Ramos (cell line): ENCODE data around the gene UNC45B.

Source experiments
- in situ Hi-C: fragments of 300-500 bp; cut with MboI; formaldehyde crosslinking; loops from one replicate; pipeline ENCODE4 v1.14.3; 2022; ENCODE audit warnings: low sequenced_read_pairs; ENCODE audit not compliant: unreplicated experiment

The UNC45B gene

DNA sequence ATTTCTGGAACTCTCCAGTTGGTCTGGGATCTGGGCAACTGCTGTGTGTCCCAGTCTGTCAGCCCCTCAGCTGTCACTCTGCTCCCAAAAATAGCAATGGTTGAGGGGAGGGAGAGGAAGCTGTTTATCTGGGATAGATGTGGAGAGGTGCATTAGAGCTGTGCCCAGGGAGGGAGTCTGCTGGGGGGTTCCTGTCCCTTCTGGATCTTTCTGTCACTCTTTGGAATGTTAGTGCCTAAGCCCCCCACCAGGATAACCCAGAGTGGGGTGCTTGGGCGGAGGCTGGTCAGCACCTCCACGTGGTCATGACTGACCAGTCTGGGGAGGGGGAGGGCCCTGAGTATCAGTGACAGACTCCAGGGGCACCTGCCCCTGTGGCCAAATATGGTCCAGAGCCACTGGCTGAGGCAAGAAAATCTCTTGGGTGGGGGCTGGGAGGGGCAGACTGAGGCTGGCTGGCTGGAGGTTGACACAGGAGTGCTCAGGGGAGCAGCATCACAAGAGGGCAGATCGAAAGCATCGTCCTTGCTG, at the start of gene UNC45B:
TSS of gene UNC45B (plus strand) at position 443 of the 531 bp plus-strand sequence. CDS start 447 bp downstream, outside the sequence.
- in situ Hi-C loops: no loop called here

GRCh38 chr17:35099908-35100307, 47.7 kb upstream of the UNC45B start:
- in situ Hi-C loops: loop anchor here (25.0 kb wide), 1 partner anchor 563 kb away; no protein-coding TSS in a partner anchor

GRCh38 chr17:35101036-35101435, 46.6 kb upstream of the UNC45B start:
- in situ Hi-C loops: loop anchor here (25.0 kb wide), 1 partner anchor 564 kb away; no protein-coding TSS in a partner anchor

GRCh38 chr17:35101725-35102124, 45.9 kb upstream of the UNC45B start:
- in situ Hi-C loops: loop anchor here (25.0 kb wide), 1 partner anchor 564 kb away; no protein-coding TSS in a partner anchor

DNA sequence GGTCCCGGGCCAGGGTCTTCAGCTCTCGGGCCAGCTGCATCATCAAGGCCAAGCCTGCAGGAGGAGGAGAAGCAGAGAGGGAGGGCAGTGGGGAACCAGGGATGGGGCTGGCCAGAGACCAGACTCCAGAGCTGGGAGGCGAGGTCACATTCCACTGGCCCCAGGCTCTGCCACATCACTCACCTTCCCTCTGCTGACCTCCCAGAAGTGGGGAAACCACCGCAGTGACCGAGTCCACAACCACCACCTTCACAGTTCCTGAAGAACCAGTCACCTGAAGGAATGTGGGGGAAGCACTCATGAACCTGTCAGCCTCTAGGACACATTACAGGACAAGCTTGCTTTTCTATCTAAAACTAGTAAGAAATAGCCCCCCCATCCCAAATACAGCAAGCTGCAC, 44.3 kb upstream of the UNC45B start:
- in situ Hi-C loops: loop anchor here (25.0 kb wide), 1 partner anchor 566 kb away; no protein-coding TSS in a partner anchor

DNA sequence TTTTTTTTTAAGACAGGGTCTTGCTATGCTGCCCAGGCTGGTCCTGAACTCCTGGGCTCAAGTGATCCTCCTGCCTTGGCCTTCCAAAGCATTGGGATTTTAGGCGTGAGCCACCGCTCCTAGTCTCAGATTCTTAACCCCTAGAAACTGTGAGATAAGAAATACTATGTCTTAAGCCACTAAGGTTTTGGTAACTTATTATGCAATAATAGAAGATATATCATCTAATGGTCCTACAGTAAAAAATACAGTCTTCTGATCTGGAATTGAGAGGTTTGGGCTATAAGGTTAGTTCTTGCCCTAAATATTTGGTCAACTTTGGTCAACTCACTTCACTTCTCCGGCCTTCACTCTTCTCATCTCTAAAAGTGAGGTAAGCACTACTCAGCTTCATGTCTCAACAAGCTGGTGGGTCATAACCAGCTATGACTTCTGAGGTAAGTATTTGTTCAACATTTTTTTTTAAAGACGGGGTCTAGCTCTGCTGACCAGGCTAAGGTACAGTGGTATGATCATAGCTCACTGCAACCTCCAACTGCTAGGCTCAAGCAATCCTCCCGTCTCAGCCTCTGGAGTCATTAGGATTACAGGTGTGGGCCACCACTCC, 42.7 kb upstream of the UNC45B start:
- in situ Hi-C loops: loop anchor here (25.0 kb wide), 1 partner anchor 568 kb away; no protein-coding TSS in a partner anchor

DNA sequence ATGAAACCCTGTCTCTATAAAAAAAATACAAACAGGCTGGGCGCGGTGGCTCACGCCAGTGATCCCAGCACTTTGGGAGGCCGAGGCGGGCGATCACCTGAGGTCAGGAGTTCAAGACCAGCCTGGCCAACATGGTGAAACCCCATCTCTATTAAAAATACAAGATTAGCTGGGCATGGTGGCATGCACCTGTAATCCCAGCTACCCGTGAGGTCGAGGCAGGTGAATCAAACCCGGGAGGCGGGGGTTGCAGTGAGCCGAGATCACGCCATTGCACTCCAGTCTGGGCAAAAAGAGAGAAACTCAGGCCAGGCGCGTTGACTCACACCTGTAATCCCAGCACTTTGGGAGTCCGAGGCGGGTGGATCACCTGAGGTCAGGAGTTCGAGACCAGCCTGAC, 36.8 kb upstream of the UNC45B start:
- in situ Hi-C loops: loop anchor here (25.0 kb wide), 1 partner anchor 573 kb away; no protein-coding TSS in a partner anchor

- in situ Hi-C loops: loop anchor here (25.0 kb wide), 1 partner anchor 580 kb away; no protein-coding TSS in a partner anchor
These were observed 30.8 kb upstream of the UNC45B start for GRCh38 chr17:35116845-35117244.

DNA sequence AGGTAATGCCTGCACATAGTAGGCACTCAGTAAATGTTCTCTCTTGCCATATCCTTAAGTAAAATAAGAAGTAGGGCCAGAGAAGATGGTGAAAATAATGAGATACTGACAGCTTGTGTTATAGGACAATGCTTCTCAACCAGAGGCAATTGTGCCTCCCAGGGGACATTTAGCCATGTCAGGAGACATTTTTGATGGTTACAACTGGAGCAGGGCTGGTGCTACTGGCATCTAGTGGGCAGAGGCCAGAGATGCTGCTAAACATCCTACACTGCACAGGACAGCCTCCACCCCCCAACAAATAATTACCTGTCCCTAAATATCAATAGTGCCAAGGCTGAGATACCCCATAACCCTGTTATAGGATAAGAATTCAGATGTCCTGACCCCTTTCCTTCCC, 29.6 kb upstream of the UNC45B start:
- in situ Hi-C loops: loop anchor here (25.0 kb wide), 1 partner anchor 581 kb away; no protein-coding TSS in a partner anchor

- in situ Hi-C loops: loop anchor here (10.0 to 25.0 kb wide), 2 partner anchors 582 to 695 kb away; no protein-coding TSS in a partner anchor
These were observed 28.0 kb upstream of the UNC45B start, which contains the start of gene RAD51D for GRCh38 chr17:35119370-35120165. RAD51D (minus strand) TSS chr17:35119860; CDS start chr17:35119613, 247 bp downstream.

- in situ Hi-C loops: loop anchor here (10.0 to 25.0 kb wide), 2 partner anchors 584 to 697 kb away; no protein-coding TSS in a partner anchor
These were observed 26.3 kb upstream of the UNC45B start, which contains the start of gene FNDC8 for GRCh38 chr17:35121315-35121714. FNDC8 (plus strand) TSS chr17:35121615; CDS start chr17:35121694, 79 bp downstream.

DNA sequence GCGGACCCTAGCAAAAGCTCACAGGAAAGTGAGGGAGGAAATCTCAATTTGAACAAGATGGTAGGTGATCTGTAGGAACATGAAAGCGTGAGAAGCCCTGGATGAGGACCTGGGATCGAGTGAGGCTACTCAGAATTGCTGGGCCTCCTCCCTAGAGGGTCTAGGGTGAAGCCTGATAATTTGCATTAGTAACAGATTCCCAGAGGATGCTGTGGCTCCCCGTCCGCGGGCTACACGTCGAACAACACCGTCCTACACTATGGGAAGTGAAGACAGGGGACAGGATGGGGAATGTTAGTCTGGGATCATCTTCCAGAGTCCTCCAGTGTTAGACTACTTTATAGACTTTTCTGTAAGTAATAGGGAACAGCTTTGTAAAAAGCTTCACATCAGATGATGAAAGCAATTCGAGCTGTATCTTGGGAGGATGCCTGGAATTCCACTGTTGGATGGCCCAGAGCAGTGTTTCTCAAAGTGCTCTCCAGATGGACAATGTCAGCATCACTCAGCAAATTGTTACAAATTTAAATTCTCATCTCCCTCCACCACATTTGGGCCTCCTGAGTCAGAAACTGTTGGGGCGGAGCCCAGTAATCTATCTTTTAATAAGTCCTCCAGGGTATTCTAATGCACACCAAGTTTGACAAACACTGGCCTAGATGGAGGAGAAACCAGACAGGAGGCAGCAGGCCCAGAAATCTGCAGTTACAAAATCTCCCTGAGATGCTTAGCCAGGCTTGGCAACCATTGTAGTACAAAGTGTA, 19.7 kb upstream of the UNC45B start:
- in situ Hi-C loops: loop anchor here (10.0 kb wide), 1 partner anchor 703 kb away; no protein-coding TSS in a partner anchor

DNA sequence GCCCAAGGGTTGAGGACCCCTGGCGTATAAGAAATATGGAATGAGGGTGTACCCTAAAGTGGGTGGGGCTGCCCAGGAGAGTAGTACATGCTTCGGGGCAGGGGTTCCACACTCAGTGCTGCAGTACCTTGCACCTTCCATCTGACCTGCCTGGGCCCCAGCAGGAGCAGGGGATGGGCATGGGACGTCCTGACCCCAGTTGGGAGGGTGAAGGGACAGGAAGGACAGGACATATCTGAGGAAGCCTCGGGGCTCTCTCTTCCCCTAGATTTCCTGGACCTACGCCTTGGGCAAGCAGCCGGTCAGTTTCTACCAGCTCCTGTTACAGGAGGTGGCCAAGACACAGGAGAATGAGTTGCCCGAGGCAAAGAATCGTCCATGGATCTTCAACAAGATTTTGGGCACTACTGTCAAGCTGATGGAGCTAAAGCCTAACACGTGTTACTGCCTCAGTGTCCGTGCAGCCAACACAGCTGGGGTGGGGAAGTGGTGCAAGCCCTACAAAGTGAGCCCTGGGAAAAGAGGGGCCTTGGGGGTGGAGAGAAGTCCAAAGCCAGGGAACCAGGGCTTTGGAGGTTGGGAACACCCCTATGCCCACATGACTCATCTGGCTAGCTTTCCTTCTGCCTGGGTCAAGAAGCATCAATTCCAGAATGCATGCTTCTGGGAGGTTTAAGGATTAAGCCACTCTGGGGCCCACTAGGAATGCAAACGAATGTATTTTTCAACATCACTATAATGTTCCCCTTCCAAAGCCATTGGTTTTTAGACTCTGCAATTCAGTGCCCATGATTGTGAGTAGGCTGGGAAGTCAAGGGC, 18.3 kb upstream of the UNC45B start:
- in situ Hi-C loops: loop anchor here (10.0 kb wide), 1 partner anchor 705 kb away; no protein-coding TSS in a partner anchor

DNA sequence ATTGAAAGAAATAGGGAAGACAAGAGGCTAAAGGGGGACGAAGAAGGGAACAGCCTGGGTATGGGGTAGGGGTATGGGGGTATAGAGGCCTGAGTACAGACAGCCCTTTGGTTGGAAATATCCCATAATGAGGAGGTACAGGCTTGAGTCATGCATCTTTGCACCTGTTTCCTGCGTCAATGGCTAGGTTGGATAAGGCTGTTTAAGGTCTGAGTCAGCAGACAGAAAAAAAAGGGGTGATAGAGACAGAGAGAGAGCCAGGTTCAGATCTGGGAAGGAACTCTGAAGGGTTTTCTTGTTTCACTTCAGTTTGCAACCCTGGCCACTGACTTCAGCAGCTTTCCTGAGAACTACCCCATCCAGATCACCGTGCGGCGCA, 17.7 kb upstream of the UNC45B start:
- in situ Hi-C loops: loop anchor here (10.0 kb wide), 1 partner anchor 705 kb away; no protein-coding TSS in a partner anchor

GRCh38 chr17:35130392-35130791, 17.2 kb upstream of the UNC45B start:
- in situ Hi-C loops: no loop called here

GRCh38 chr17:35132099-35132498, 15.5 kb upstream of the UNC45B start:
- in situ Hi-C loops: no loop called here

GRCh38 chr17:35132816-35133550, 14.6 kb upstream of the UNC45B start:
- in situ Hi-C loops: no loop called here

GRCh38 chr17:35135322-35135721, 12.3 kb upstream of the UNC45B start:
- in situ Hi-C loops: no loop called here
